Endodermal cell (in vitro differentiated cells): ENCODE measurements around the gene RADIL. TPM values are rescaled to one million over a fixed set of nuclear protein-coding genes. Genes with fewer than 3 reads are reported as not detected.

Experiments
- DNase-seq: peaks from one replicate; pipeline ENCODE4 v3.0.0-alpha.2; 2017
- H3K27ac ChIP-seq: 2 replicates; pipeline ENCODE4 v1.5.1; 2013; ENCODE audit warnings: mild to moderate bottlenecking, low read depth, low read length, moderate library complexity
- H3K27me3 ChIP-seq: 2 replicates; pipeline ENCODE4 v1.6.1; 2013; ENCODE audit warnings: mild to moderate bottlenecking, low read length, moderate library complexity; ENCODE audit not compliant: insufficient read depth, control insufficient read depth, poor library complexity, severe bottlenecking
- H3K36me3 ChIP-seq: 2 replicates; pipeline ENCODE4 v1.7.0; 2013; ENCODE audit warnings: mild to moderate bottlenecking, low read length, moderate library complexity; ENCODE audit not compliant: control insufficient read depth, insufficient read depth
- H3K4me1 ChIP-seq: one replicate; pipeline ENCODE4 v1.7.0; 2013; ENCODE audit warnings: low read length; ENCODE audit not compliant: control insufficient read depth, insufficient read depth
- H3K4me3 ChIP-seq: 2 replicates; pipeline ENCODE4 v1.5.1; 2013; ENCODE audit warnings: mild to moderate bottlenecking, low read length, moderate library complexity
- H3K9ac ChIP-seq: 2 replicates; pipeline ENCODE4 v1.6.1; 2013; ENCODE audit warnings: mild to moderate bottlenecking, low read length, moderate library complexity; ENCODE audit not compliant: poor library complexity, severe bottlenecking; ENCODE audit errors: extremely low read depth
- H3K9me3 ChIP-seq: 2 replicates; pipeline ENCODE4 v1.6.1; 2013; ENCODE audit warnings: mild to moderate bottlenecking, low read length, moderate library complexity; ENCODE audit not compliant: control insufficient read depth
- H3K27ac Mint-ChIP-seq: 2 replicates; pipeline ENCODE4 v1.8.0; 2020; ENCODE audit warnings: mixed read lengths
- H3K27me3 Mint-ChIP-seq: 2 replicates; pipeline ENCODE4 v1.8.0; 2021; ENCODE audit warnings: mild to moderate bottlenecking, mixed read lengths; ENCODE audit not compliant: insufficient read depth
- H3K36me3 Mint-ChIP-seq: 2 replicates; pipeline ENCODE4 v1.8.0; 2020; ENCODE audit warnings: low read depth, mixed read lengths
- H3K4me1 Mint-ChIP-seq: 2 replicates; pipeline ENCODE4 v1.8.0; 2020; ENCODE audit warnings: mixed read lengths
- H3K4me3 Mint-ChIP-seq: 2 replicates; pipeline ENCODE4 v1.8.0; 2020; ENCODE audit warnings: mild to moderate bottlenecking, moderate library complexity, mixed read lengths
- H3K9me3 Mint-ChIP-seq: 2 replicates; pipeline ENCODE4 v1.8.0; 2020; ENCODE audit warnings: mild to moderate bottlenecking, mixed read lengths
- WGBS, 2 experiments: methylation state at CpG; one replicate each; pipeline versions ENCODE4 v1.1.5 to v1.1.7; 2013; ENCODE audit warnings: missing lambda C conversion rate in 2 of 2, mixed read lengths in 1 of 2; ENCODE audit not compliant: insufficient coverage in 1 of 2, insufficient read length in 1 of 2; 5-methylcytosine and 5-hydroxymethylcytosine counted together
- total RNA-seq, 2 donors: library from RNA; stranded (reverse); fragmentation: NEBNext Ultra II Directional in 1 of 2; extraction: Animal tissue kit (Norgen Biotek cat#: 25700) in 1 of 2; gene quantifications; 2 replicates in 1 of 2; 3 replicates in 1 of 2; pipeline ENCODE4 v1.2.1, GENCODE V29; 2021
- TF ChIP-seq, protein P1 (sequence below): fragments of 200-600 bp; sonication (generic); conservative IDR thresholded peaks from 2 replicates; pipeline ENCODE4 v1.5.0; 2021; ENCODE audit warnings: antibody characterized with exemption, mild to moderate bottlenecking

Gene RADIL
- total RNA-seq, 2 donors from 2014 or later = 34.9 to 47.6 TPM

DNA sequence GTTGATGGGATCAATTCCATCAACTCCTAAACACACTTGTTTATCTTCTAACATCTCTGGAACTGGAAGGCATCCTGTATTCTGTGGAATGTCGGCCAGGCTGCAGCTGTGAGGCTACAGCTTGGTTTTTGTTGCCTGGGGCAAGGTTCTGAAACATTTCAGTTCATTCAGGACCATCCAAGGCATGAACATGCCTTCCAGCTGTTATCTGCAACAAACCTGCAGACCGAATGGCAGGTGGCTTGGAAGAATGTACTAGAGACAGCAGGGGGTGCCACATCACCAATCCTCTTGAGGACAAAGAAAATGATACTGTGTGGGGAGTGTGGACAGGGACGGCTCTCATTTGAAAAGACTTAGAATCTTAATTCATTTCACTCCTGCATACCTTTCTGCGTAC, 34.1 kb downstream of the RADIL start:
- no peak overlapping the region for H3K4me3 Mint-ChIP-seq

GRCh38 chr7:4845740-4846142, 37.8 kb downstream of the RADIL start:
- H3K27ac ChIP-seq = no peak overlapping the region
- Mint-ChIP-seq H3K4me1 (peaks cover 26% of the 10 kb centered on the region), H3K4me3 (peak overlapping the region; percentile 28)

More for the DNA sequence above, 34.1 kb downstream of the RADIL start:
- H3K27ac ChIP-seq = peak overlapping the region; percentile 52
- H3K27me3 ChIP-seq = no peaks in the 10 kb centered on the region
- no peak overlapping the region for H3K27ac Mint-ChIP-seq
- peaks cover 9% of the 10 kb centered on the region for H3K4me1 ChIP-seq
- H3K4me3 ChIP-seq = peak overlapping the region; percentile 7
- 22 to 69% methylated on average over 1 to 4 of the region's 4 CpGs for WGBS, 2 experiments
- TF ChIP-seq, protein P1, sequence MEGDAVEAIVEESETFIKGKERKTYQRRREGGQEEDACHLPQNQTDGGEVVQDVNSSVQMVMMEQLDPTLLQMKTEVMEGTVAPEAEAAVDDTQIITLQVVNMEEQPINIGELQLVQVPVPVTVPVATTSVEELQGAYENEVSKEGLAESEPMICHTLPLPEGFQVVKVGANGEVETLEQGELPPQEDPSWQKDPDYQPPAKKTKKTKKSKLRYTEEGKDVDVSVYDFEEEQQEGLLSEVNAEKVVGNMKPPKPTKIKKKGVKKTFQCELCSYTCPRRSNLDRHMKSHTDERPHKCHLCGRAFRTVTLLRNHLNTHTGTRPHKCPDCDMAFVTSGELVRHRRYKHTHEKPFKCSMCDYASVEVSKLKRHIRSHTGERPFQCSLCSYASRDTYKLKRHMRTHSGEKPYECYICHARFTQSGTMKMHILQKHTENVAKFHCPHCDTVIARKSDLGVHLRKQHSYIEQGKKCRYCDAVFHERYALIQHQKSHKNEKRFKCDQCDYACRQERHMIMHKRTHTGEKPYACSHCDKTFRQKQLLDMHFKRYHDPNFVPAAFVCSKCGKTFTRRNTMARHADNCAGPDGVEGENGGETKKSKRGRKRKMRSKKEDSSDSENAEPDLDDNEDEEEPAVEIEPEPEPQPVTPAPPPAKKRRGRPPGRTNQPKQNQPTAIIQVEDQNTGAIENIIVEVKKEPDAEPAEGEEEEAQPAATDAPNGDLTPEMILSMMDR = peak; percentile 26
- DNase-seq = no peak
- H3K9me3 ChIP-seq = peaks cover 30% of the 10 kb centered on the region
- H3K27me3 Mint-ChIP-seq = no peaks in the 10 kb centered on the region
- peaks cover 14% of the 10 kb centered on the region for H3K9me3 Mint-ChIP-seq
- H3K9ac ChIP-seq = peak overlapping the region; percentile 7
- peaks cover 39% of the 10 kb centered on the region for H3K36me3 Mint-ChIP-seq
- peaks cover 5% of the 10 kb centered on the region for H3K36me3 ChIP-seq
- H3K4me1 Mint-ChIP-seq = peaks cover 28% of the 10 kb centered on the region

DNA sequence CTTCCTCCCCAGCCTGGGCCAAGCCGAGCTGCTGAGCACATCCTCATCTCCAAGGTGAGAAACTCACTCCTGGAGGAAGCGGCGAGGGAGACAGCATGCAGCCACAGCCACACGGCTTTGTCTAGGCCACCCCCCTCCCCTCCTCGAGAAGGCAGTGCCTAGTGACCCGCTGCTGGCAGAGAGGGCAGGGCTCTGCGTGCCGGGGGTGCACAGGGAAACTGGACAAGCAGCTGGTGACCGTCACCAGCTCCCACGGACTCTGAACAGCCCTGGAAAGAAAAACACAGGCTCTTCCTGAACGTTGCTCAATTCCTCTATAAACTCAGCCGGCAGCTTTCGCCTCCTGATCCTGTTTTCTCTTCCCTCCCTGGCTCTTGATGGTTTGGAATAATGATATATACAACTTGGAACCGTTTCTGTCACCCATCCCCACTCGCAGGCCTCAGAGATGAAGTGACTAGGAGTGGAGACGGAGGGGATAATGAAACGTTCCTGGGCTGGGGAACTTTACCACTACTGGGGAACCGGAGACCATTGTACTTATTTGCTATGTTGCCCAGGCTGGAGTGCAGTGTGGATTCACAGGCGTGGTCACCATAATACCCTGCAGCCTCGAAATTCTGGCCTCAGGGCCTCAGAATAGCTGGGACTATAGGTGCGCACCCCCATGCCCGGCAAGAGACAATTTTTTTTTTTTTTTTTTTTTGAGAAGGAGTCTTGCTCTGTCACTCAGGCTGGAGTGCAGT, 41.0 kb downstream of the RADIL start:
- Mint-ChIP-seq H3K4me1 (peaks cover 18% of the 10 kb centered on the region), H3K27ac (no peak overlapping the region), H3K9me3 (no peaks in the 10 kb centered on the region), H3K4me3 (no peak overlapping the region), H3K27me3 (no peaks in the 10 kb centered on the region), H3K36me3 (peaks cover 12% of the 10 kb centered on the region)
- peak; percentile 35 for DNase-seq
- Histone ChIP-seq H3K4me1 (peaks cover 10% of the 10 kb centered on the region), H3K9me3 (no peaks in the 10 kb centered on the region), H3K4me3 (no peak overlapping the region), H3K36me3 (no peaks in the 10 kb centered on the region), H3K27ac (peak overlapping the region; percentile 49), H3K9ac (no peak overlapping the region), H3K27me3 (no peaks in the 10 kb centered on the region)
- TF ChIP-seq, protein P1 = no peak
- 79 to 92% methylated on average over 11 to 22 of the region's 22 CpGs for WGBS, 2 experiments

More at GRCh38 chr7:4845740-4846142, 37.8 kb downstream of the RADIL start:
- Mint-ChIP-seq H3K9me3 (peaks cover under 1% of the 10 kb centered on the region), H3K27me3 (no peaks in the 10 kb centered on the region), H3K27ac (peak overlapping the region; percentile 94), H3K36me3 (peaks cover 20% of the 10 kb centered on the region)
- Histone ChIP-seq H3K9me3 (peaks cover 6% of the 10 kb centered on the region), H3K9ac (no peak overlapping the region), H3K4me1 (peaks cover 13% of the 10 kb centered on the region), H3K4me3 (no peak overlapping the region), H3K27me3 (no peaks in the 10 kb centered on the region), H3K36me3 (no peaks in the 10 kb centered on the region)
- TF ChIP-seq, protein P1 = peak; percentile 86
- peak; percentile 90 for DNase-seq
- WGBS, 2 experiments = 59 to 80% methylated on average over 10 to 18 of the region's 18 CpGs
